GM23248 (cell line): ENCODE data around the gene PPP2R1A. TPM values are rescaled to one million over a fixed set of nuclear protein-coding genes. Genes with fewer than 3 reads are reported as not detected.
A peak's percentile ranks its signal among the peaks of the same experiment; 100 is the strongest.

ENCODE experiments used
- DNase-seq: peaks from one replicate; pipeline ENCODE4 v3.0.0-alpha.2; 2015
- H2AFZ ChIP-seq: fragments of 200-600 bp; sonication (generic); 2 replicates; pipeline ENCODE4 v1.6.1; 2016; ENCODE audit warnings: antibody characterized with exemption
- H3F3A ChIP-seq: fragments of 200-600 bp; sonication (generic); 2 replicates; pipeline ENCODE4 v1.6.1; 2016; ENCODE audit warnings: mild to moderate bottlenecking, antibody characterized with exemption, mixed run types; ENCODE audit not compliant: insufficient read depth
- H3K27ac ChIP-seq: fragments of 200-600 bp; sonication (generic); 2 replicates; pipeline ENCODE4 v1.5.1; 2016; ENCODE audit warnings: mild to moderate bottlenecking
- H3K27me3 ChIP-seq: fragments of 200-600 bp; sonication (generic); replicated peaks from 2 replicates; pipeline ENCODE4 v1.6.1; 2016; ENCODE audit warnings: mild to moderate bottlenecking; ENCODE audit not compliant: insufficient read depth
- H3K36me3 ChIP-seq: fragments of 200-600 bp; sonication (generic); 2 replicates; pipeline ENCODE4 v1.6.1; 2016; ENCODE audit warnings: low read depth, mild to moderate bottlenecking
- H3K4me1 ChIP-seq: fragments of 200-600 bp; sonication (generic); 2 replicates; pipeline ENCODE4 v1.6.1; 2016; ENCODE audit warnings: mild to moderate bottlenecking; ENCODE audit not compliant: insufficient read depth
- H3K4me2 ChIP-seq: fragments of 200-600 bp; sonication (generic); one replicate; pipeline ENCODE4 v1.6.1; 2016; ENCODE audit warnings: mild to moderate bottlenecking; ENCODE audit not compliant: unreplicated experiment
- H3K4me3 ChIP-seq: fragments of 200-600 bp; sonication (generic); 2 replicates; pipeline ENCODE4 v1.5.1; 2016; ENCODE audit warnings: mild to moderate bottlenecking
- H3K79me2 ChIP-seq: fragments of 200-600 bp; sonication (generic); 2 replicates; pipeline ENCODE4 v1.6.1; 2016; ENCODE audit warnings: mild to moderate bottlenecking; ENCODE audit not compliant: insufficient read depth
- H3K9ac ChIP-seq: fragments of 200-600 bp; sonication (generic); 2 replicates; pipeline ENCODE4 v1.6.1; 2016; ENCODE audit warnings: mild to moderate bottlenecking
- H3K9me2 ChIP-seq: fragments of 200-600 bp; sonication (generic); 2 replicates; pipeline ENCODE4 v1.6.1; 2016; ENCODE audit warnings: mixed run types, mild to moderate bottlenecking, moderate library complexity; ENCODE audit not compliant: insufficient read depth
- H3K9me3 ChIP-seq: fragments of 200-600 bp; sonication (generic); one replicate; pipeline ENCODE4 v1.6.1; 2017; ENCODE audit warnings: low read depth
- H4K20me1 ChIP-seq: fragments of 200-600 bp; sonication (generic); 2 replicates; pipeline ENCODE4 v1.6.0; 2016; ENCODE audit not compliant: insufficient read depth
- EZH2 ChIP-seq: fragments of 200-600 bp; sonication (generic); IDR thresholded peaks from 2 replicates; pipeline ENCODE4 v1.6.1; 2018; ENCODE audit warnings: antibody characterized with exemption, mild to moderate bottlenecking; ENCODE audit not compliant: insufficient read depth, poor library complexity, severe bottlenecking
- EZH2phosphoT487 ChIP-seq: fragments of 200-600 bp; sonication (generic); IDR thresholded peaks from 2 replicates; pipeline ENCODE4 v1.6.1; 2018; ENCODE audit warnings: antibody characterized with exemption, moderate library complexity, mild to moderate bottlenecking, low read depth; ENCODE audit not compliant: insufficient read depth
- WGBS, 2 experiments: methylation state at CpG; one replicate each; pipeline ENCODE4 v1.1.6; 2015 to 2017; ENCODE audit warnings: low lambda C conversion rate in 2 of 2, low coverage in 1 of 2; ENCODE audit errors: missing lambda C conversion rate in 2 of 2; 5-methylcytosine and 5-hydroxymethylcytosine counted together
- in situ Hi-C: fragments of 300-500 bp; cut with MboI; formaldehyde crosslinking; loops from 2 replicates; pipeline ENCODE4 v1.15.0; 2020
- polyA plus RNA-seq: library from polyadenylated mRNA; unstranded; fragments of >200 nt; fragmentation: Nextera tagmentation; extraction: Ambion mirVana; gene quantifications from 2 replicates; pipeline ENCODE4 v1.2.1, GENCODE V29; 2016
- total RNA-seq: library from RNA; depleted of rRNA; stranded (reverse); fragments of >200 nt; shearing (Covaris generic); gene quantifications from 2 replicates; pipeline ENCODE4 v1.2.3, GENCODE V29; 2014

PPP2R1A gene
- total and polyA plus RNA-seq, 2 experiments from 2014 or later: 248 to 277 TPM

- 96% methylated on average over 15 of the region's 15 CpGs for WGBS, 2 experiments
- no peaks in the 10 kb centered on the region for H3K4me1 ChIP-seq
- H4K20me1 ChIP-seq: no peaks in the 10 kb centered on the region
- H2AFZ ChIP-seq: no peak overlapping the region
- no peak overlapping the region for H3K9ac ChIP-seq
- no peak for DNase-seq
- H3K79me2 ChIP-seq: no peaks in the 10 kb centered on the region
- H3K9me3 ChIP-seq: peaks cover 8% of the 10 kb centered on the region
- H3K27ac ChIP-seq: no peak overlapping the region
- peaks cover 5% of the 10 kb centered on the region; the same call in 1 of the 2 replicates for H3F3A ChIP-seq
- H3K9me2 ChIP-seq: no peaks in the 10 kb centered on the region
- H3K4me2 ChIP-seq: no peak overlapping the region
- no peak overlapping the region for H3K4me3 ChIP-seq
- TF ChIP-seq EZH2 (no peak), EZH2phosphoT487 (no peak)
- peaks cover 41% of the 10 kb centered on the region for H3K36me3 ChIP-seq
- no peaks in the 10 kb centered on the region for H3K27me3 ChIP-seq
- in situ Hi-C loops: no loop called here
Observed at GRCh38 chr19:52155596-52156359, 34.1 kb upstream of the PPP2R1A start.

- H3K4me2 ChIP-seq: peak overlapping the region; percentile 99
- in situ Hi-C loops: no loop called here
- peaks cover 7% of the 10 kb centered on the region; the same call in 1 of the 2 replicates for H3K79me2 ChIP-seq
- H2AFZ ChIP-seq: peak overlapping the region; percentile 99
- no peaks in the 10 kb centered on the region for H3K9me2 ChIP-seq
- no peak overlapping the region for H3K27ac ChIP-seq
- no peaks in the 10 kb centered on the region for H3K9me3 ChIP-seq
- H4K20me1 ChIP-seq: no peaks in the 10 kb centered on the region
- peak overlapping the region; percentile 84 for H3K9ac ChIP-seq
- H3F3A ChIP-seq: no peaks in the 10 kb centered on the region; the same call in 1 of the 2 replicates
- WGBS, 2 experiments: 5 to 9% methylated on average over 5 of the region's 5 CpGs
- peaks cover 6% of the 10 kb centered on the region; the same call in 1 of the 2 replicates for H3K4me1 ChIP-seq
- DNase-seq: peak; percentile 27
- H3K4me3 ChIP-seq: peak overlapping the region; percentile 94
- H3K36me3 ChIP-seq: peaks cover 7% of the 10 kb centered on the region; the same call in 1 of the 2 replicates
- TF ChIP-seq EZH2 (no peak), EZH2phosphoT487 (no peak)
- H3K27me3 ChIP-seq: no peaks in the 10 kb centered on the region
Observed at GRCh38 chr19:52170304-52170703, 19.5 kb upstream of the PPP2R1A start.

DNA sequence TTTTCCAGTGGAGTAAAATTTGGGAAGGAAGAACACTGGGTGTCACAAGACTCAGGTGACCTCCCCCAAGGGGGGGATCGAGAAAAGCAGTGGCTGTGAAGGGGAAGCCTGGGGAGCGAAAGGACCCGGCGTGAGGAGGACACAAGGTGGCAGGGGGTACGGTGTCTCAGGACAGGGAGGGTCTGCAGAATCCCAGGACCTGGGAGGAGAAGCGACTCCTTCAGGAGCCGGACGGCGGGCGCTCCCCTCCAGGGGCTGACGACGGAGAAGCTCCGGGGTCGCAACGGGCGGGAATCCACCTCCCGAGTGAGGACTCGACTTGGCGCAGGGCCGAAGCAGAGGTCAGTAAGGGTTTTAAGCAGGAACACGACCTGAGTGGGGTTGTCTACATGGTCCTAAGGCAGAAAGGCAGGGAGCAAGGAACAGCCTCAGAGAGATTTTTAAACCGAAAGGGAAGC lies 19.0 kb upstream of the PPP2R1A start:
- no peaks in the 10 kb centered on the region for H3K27me3 ChIP-seq
- peaks cover 5% of the 10 kb centered on the region; the same call in 1 of the 2 replicates for H3K36me3 ChIP-seq
- H3K4me1 ChIP-seq: peaks cover 6% of the 10 kb centered on the region; the same call in 1 of the 2 replicates
- WGBS, 2 experiments: 1 to 2% methylated on average over 22 of the region's 22 CpGs
- H3K79me2 ChIP-seq: peaks cover 7% of the 10 kb centered on the region; the same call in 1 of the 2 replicates
- peak overlapping the region; percentile 94 for H3K4me3 ChIP-seq
- no peaks in the 10 kb centered on the region for H4K20me1 ChIP-seq
- no peak for DNase-seq
- TF ChIP-seq EZH2phosphoT487: no peak
- no peak for TF ChIP-seq EZH2
- no peaks in the 10 kb centered on the region; the same call in 1 of the 2 replicates for H3F3A ChIP-seq
- no peak overlapping the region for H3K27ac ChIP-seq
- no peaks in the 10 kb centered on the region for H3K9me3 ChIP-seq
- in situ Hi-C loops: no loop called here
- peak overlapping the region; percentile 99 for H2AFZ ChIP-seq
- peak overlapping the region; percentile 84 for H3K9ac ChIP-seq
- no peaks in the 10 kb centered on the region for H3K9me2 ChIP-seq
- peak overlapping the region; percentile 99 for H3K4me2 ChIP-seq

- 4 to 6% methylated on average over 30 to 37 of the region's 37 CpGs for WGBS, 2 experiments
- Histone ChIP-seq H3K9ac (peak within 1 kb of the TSS; percentile 84), H3K27me3 (no peaks in the 10 kb centered on the region), H3K9me3 (no peaks in the 10 kb centered on the region), H3K36me3 (peaks cover 5% of the 10 kb centered on the region; the same call in 1 of the 2 replicates), H3K9me2 (no peaks in the 10 kb centered on the region), H3K4me2 (peak within 1 kb of the TSS; percentile 99), H3K79me2 (peaks cover 7% of the 10 kb centered on the region; the same call in 1 of the 2 replicates), H3K27ac (no peak within 1 kb of the TSS), H4K20me1 (no peaks in the 10 kb centered on the region), H2AFZ (peak within 1 kb of the TSS; percentile 99), H3K4me3 (peak within 1 kb of the TSS; percentile 94), H3K4me1 (peaks cover 6% of the 10 kb centered on the region; the same call in 1 of the 2 replicates), H3F3A (no peaks in the 10 kb centered on the region; the same call in 1 of the 2 replicates)
- DNase-seq: peak; percentile 89
- TF ChIP-seq EZH2 (no peak), EZH2phosphoT487 (no peak)
- in situ Hi-C loops: no loop called here
Observed at GRCh38 chr19:52171321-52172169, 18.3 kb upstream of the PPP2R1A start, which contains the start of gene ZNF836. ZNF836 (minus strand) TSS chr19:52171621; CDS start chr19:52168072, 3,549 bp downstream.
